SK-N-SH treated with all-trans-retinoic acid at 6 μM for 48 hours (cell line): ENCODE measurements around the gene ADH7.
"Not testable (repeated sequence)": the region's sequence is repeated elsewhere in the genome, so short reads cannot be mapped to it uniquely, and the experiment has no call there.

ENCODE experiments used
- ATAC-seq: fragments of 200-7000 bp; cut with Tn5 transposase; 3 replicates; pipeline ENCODE4 v1.9.1; 2020; ENCODE audit warnings: mild to moderate bottlenecking, moderate library complexity
- ARNTL ChIP-seq: fragments of 450-650 bp; formaldehyde crosslinking; IDR thresholded peaks from 2 replicates; pipeline ENCODE4 v1.5.0; 2020; ENCODE audit warnings: low read depth, mild to moderate bottlenecking, moderate library complexity, borderline replicate concordance
- BACH2 ChIP-seq: fragments of 250-450 bp; sonication (Bioruptor Pico); IDR thresholded peaks from 2 replicates; pipeline ENCODE4 v1.9.0; 2021; ENCODE audit warnings: mild to moderate bottlenecking, borderline replicate concordance
- CREB5 ChIP-seq: fragments of 250-450 bp; sonication (Bioruptor Pico); IDR thresholded peaks from 2 replicates; pipeline ENCODE4 v1.5.1; 2020; ENCODE audit warnings: low read depth, mild to moderate bottlenecking, moderate library complexity
- ESRRG ChIP-seq: fragments of 250-450 bp; sonication (Bioruptor Pico); IDR thresholded peaks from 2 replicates; pipeline ENCODE4 v1.6.1; 2021; ENCODE audit warnings: mild to moderate bottlenecking
- ISL1 ChIP-seq: fragments of 250-450 bp; sonication (Bioruptor Pico); IDR thresholded peaks from 2 replicates; pipeline ENCODE4 v2.1.2; 2022; ENCODE audit warnings: mild to moderate bottlenecking, moderate library complexity
- OSR1 ChIP-seq: fragments of 250-450 bp; sonication (Bioruptor Pico); IDR thresholded peaks from 2 replicates; pipeline ENCODE4 v1.8.0; 2022; ENCODE audit warnings: moderate library complexity, mild to moderate bottlenecking, inconsistent platforms
- PATZ1 ChIP-seq: fragments of 250-450 bp; sonication (Bioruptor Pico); IDR thresholded peaks from 2 replicates; pipeline ENCODE4 v1.8.0; 2020; ENCODE audit warnings: mild to moderate bottlenecking, moderate library complexity, borderline replicate concordance
- PPARA ChIP-seq: fragments of 250-450 bp; sonication (Bioruptor Pico); IDR thresholded peaks from 2 replicates; pipeline ENCODE4 v1.5.0; 2020; ENCODE audit warnings: mild to moderate bottlenecking, borderline replicate concordance
- RARB ChIP-seq: fragments of 250-450 bp; sonication (Bioruptor Pico); IDR thresholded peaks from 2 replicates; pipeline ENCODE4 v1.8.0; 2021; ENCODE audit warnings: mild to moderate bottlenecking, moderate library complexity
- SNAI2 ChIP-seq: fragments of 250-450 bp; sonication (Bioruptor Pico); IDR thresholded peaks from 2 replicates; pipeline ENCODE4 v1.5.0; 2020; ENCODE audit warnings: mild to moderate bottlenecking, moderate library complexity
- TCF4 ChIP-seq: fragments of 250-450 bp; sonication (Bioruptor Pico); IDR thresholded peaks from 2 replicates; pipeline ENCODE4 v1.8.0; 2021; ENCODE audit warnings: mild to moderate bottlenecking, moderate library complexity, borderline replicate concordance
- TOX ChIP-seq: fragments of 250-450 bp; sonication (Bioruptor Pico); IDR thresholded peaks from 2 replicates; pipeline ENCODE4 v1.8.0; 2021; ENCODE audit warnings: mild to moderate bottlenecking, moderate library complexity, borderline replicate concordance
- ZFP3 ChIP-seq: fragments of 250-450 bp; sonication (Bioruptor Pico); IDR thresholded peaks from 2 replicates; pipeline ENCODE4 v1.5.0; 2020; ENCODE audit warnings: mild to moderate bottlenecking, moderate library complexity
- ZFP30 ChIP-seq: fragments of 450-650 bp; formaldehyde crosslinking; IDR thresholded peaks from 2 replicates; pipeline ENCODE4 v1.5.0; 2022; ENCODE audit warnings: mild to moderate bottlenecking, moderate library complexity
- ZNF8 ChIP-seq: fragments of 450-650 bp; formaldehyde crosslinking; IDR thresholded peaks from 2 replicates; pipeline ENCODE4 v1.5.0; 2020; ENCODE audit warnings: mild to moderate bottlenecking, moderate library complexity
- TF ChIP-seq, protein P1 (sequence below): fragments of 250-450 bp; sonication (Bioruptor Pico); IDR thresholded peaks from 2 replicates; pipeline ENCODE4 v1.8.0; 2021; ENCODE audit warnings: low read depth, mild to moderate bottlenecking, moderate library complexity, borderline replicate concordance

The ADH7 gene

DNA sequence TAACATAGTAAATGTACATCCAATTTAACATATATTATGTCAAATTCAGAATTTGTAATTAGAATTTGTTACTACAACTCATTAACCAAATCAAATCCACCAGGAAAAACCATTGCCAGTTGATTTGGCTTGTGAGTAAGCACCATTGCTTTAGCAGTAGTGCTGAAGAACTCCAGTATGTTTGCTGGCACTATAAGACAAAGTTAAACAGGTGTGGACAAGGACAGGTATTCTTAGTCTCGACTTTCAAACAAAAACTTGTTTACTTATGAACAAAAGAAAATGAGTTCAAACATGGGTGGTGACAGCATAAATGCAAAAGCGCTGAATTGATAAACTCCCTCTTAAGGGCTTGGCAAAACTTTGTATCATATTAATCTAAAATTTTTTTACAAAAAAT is 1.3 kb upstream of the ADH7 start:
- TF ChIP-seq PATZ1, result no peak
- TF ChIP-seq ARNTL (CRISPR knock-in tag), result no peak
- no peak for ATAC-seq

GRCh38 chr4:99430106-99430505 is 5.0 kb downstream of the ADH7 start:
- no peak for TF ChIP-seq TCF4 (CRISPR knock-in tag)
- no peak for TF ChIP-seq ARNTL (CRISPR knock-in tag)
- no peak for TF ChIP-seq ISL1 (CRISPR knock-in tag)
- TF ChIP-seq OSR1 (CRISPR knock-in tag), result no peak
- ATAC-seq, result no peak

- no peak for ATAC-seq
- TF ChIP-seq ZFP30 (CRISPR knock-in tag), result no peak
- no peak for TF ChIP-seq ESRRG
- no peak for TF ChIP-seq RARB
- no peak for TF ChIP-seq ISL1 (CRISPR knock-in tag)
- TF ChIP-seq BACH2 (CRISPR knock-in tag), result no peak
- no peak for TF ChIP-seq PPARA (CRISPR knock-in tag)
- no peak for TF ChIP-seq ARNTL (CRISPR knock-in tag)
- TF ChIP-seq CREB5 (CRISPR knock-in tag), result no peak
- no peak for TF ChIP-seq SNAI2 (CRISPR knock-in tag)
Observed at GRCh38 chr4:99417125-99417524, 18.0 kb downstream of the ADH7 start.

DNA sequence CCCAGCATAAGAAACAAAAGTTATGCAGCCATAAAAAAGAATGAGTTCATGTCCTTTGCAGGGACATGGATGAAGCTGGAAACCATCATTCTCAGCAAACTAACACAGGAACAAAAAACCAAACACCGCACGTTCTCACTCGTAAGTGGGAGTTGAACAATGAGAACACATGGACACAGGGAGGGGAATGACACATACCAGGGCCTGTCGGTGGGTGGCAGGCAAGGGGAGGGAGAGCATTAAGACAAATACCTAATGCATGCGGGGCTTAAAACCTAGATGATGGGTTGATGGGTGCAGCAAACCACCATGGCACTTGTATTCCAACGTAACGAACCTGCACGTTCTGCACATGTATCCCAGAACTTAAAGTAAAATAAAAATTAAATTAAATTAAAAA is 19.4 kb downstream of the ADH7 start:
- ATAC-seq, result not testable (repeated sequence)

GRCh38 chr4:99414902-99415301 is 20.2 kb downstream of the ADH7 start:
- not testable (repeated sequence) for ATAC-seq

DNA sequence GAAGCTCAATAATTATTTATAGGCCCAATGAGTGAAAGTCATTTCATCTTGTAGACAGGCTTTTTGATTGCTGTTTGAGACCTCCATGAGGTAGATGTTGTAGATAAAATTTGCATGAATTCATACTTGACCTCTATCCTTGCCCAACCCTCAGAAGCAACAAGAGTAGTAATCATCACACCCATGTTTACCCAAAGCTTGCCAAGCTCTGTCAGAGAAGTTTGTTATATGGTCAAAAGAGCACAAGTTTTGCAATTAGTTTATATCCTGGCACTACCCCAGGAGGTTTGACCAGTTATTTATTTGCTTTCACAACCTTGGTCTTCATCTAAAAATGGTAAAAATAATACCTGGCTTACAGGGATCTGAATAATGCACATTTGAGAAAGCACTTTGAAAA is 20.7 kb downstream of the ADH7 start:
- TF ChIP-seq ISL1 (CRISPR knock-in tag) (no peak), OSR1 (CRISPR knock-in tag) (no peak), TCF4 (CRISPR knock-in tag) (no peak), BACH2 (CRISPR knock-in tag) (no peak), TOX (CRISPR knock-in tag) (no peak), SNAI2 (CRISPR knock-in tag) (no peak), ZNF8 (CRISPR knock-in tag) (no peak)
- TF ChIP-seq, protein P1, sequence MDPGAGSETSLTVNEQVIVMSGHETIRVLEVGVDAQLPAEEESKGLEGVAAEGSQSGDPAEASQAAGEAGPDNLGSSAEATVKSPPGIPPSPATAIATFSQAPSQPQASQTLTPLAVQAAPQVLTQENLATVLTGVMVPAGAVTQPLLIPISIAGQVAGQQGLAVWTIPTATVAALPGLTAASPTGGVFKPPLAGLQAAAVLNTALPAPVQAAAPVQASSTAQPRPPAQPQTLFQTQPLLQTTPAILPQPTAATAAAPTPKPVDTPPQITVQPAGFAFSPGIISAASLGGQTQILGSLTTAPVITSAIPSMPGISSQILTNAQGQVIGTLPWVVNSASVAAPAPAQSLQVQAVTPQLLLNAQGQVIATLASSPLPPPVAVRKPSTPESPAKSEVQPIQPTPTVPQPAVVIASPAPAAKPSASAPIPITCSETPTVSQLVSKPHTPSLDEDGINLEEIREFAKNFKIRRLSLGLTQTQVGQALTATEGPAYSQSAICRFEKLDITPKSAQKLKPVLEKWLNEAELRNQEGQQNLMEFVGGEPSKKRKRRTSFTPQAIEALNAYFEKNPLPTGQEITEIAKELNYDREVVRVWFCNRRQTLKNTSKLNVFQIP, result no peak
- ATAC-seq, result no peak

DNA sequence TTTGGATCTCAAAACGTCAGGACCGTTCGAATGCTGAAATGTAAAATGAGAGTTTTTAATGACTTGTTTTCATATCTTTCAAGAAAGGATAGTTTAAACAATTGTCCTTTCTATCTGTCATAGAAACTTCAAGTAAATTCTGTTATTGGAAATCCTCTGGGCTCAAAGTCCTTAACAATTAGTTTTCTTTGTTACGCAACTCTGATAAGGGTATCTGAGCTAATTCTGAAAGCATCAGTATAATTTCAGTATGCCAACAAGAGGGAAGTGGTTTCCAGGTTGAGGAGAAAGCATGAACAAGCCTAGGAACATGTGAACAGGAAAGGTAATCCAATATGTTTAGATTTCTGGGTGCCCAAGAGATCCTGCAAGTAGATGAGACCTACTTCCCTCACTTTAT is 22.0 kb downstream of the ADH7 start:
- no peak for TF ChIP-seq PATZ1
- no peak for TF ChIP-seq ZFP3 (CRISPR knock-in tag)
- no peak for ATAC-seq
